NCI-H2227 (cell line): ENCODE results near the gene GFAP.

ENCODE experiments used
- DNase-seq: peaks from one replicate; lab custom pipeline; 2025; ENCODE audit not compliant: unreplicated experiment; lab: John Stamatoyannopoulos, UW

Gene GFAP

GRCh38 chr17:44915862-44916780, 821 bp upstream of the GFAP start:
- DNase-seq: no peak

- no peak for DNase-seq
Observed at GRCh38 chr17:44914698-44915271, 515 bp downstream of the GFAP start.

GRCh38 chr17:44914148-44914547, 1.2 kb downstream of the GFAP start:
- DNase-seq: peak; percentile 26

GRCh38 chr17:44913676-44914075, 1.6 kb downstream of the GFAP start:
- DNase-seq: no peak

- no peak for DNase-seq
Observed at GRCh38 chr17:44912763-44913544, 2.3 kb downstream of the GFAP start.

GRCh38 chr17:44911133-44912001, 3.9 kb downstream of the GFAP start:
- DNase-seq: peak; percentile 22

GRCh38 chr17:44910231-44911106, 4.8 kb downstream of the GFAP start:
- DNase-seq: no peak

- no peak for DNase-seq
Observed at GRCh38 chr17:44909681-44910144, 5.6 kb downstream of the GFAP start.

GRCh38 chr17:44908761-44909326, 6.5 kb downstream of the GFAP start:
- DNase-seq: no peak

- DNase-seq: no peak
Observed at GRCh38 chr17:44907729-44908470, 7.4 kb downstream of the GFAP start.

GRCh38 chr17:44906763-44907728, 8.3 kb downstream of the GFAP start:
- DNase-seq: no peak

- DNase-seq: no peak
Observed at GRCh38 chr17:44906010-44906646, 9.2 kb downstream of the GFAP start.

GRCh38 chr17:44905006-44906000, 10.0 kb downstream of the GFAP start:
- no peak for DNase-seq

GRCh38 chr17:44904001-44904984, 11.0 kb downstream of the GFAP start:
- DNase-seq: no peak
